PFSK-1 (cell line): ENCODE measurements around the gene IRAK1.

Source experiments
- FOXP2 ChIP-seq: optimal IDR thresholded peaks from 2 replicates; pipeline ENCODE3; 2011; ENCODE audit warnings: borderline replicate concordance, control low read depth, inconsistent platforms; ENCODE audit not compliant: insufficient read depth; ENCODE audit errors: extremely low read length, extremely low read depth
- POLR2AphosphoS5 ChIP-seq: IDR thresholded peaks from 2 replicates; pipeline ENCODE4 v1.6.1; 2012; ENCODE audit warnings: low read depth, mild to moderate bottlenecking, control low read depth, low read length, moderate library complexity
- SIN3A ChIP-seq: IDR thresholded peaks from 2 replicates; pipeline ENCODE4 v1.6.1; 2012; ENCODE audit warnings: mild to moderate bottlenecking, low read length, moderate library complexity, borderline replicate concordance; ENCODE audit not compliant: insufficient read depth
- TAF1 ChIP-seq: IDR thresholded peaks from 2 replicates; pipeline ENCODE4 v1.6.1; 2012; ENCODE audit warnings: low read length, control low read depth, borderline replicate concordance; ENCODE audit not compliant: insufficient read depth
- TF ChIP-seq, protein P1 (sequence below), 2 experiments: IDR thresholded peaks; 2 replicates each; pipeline versions ENCODE4 v1.6.1 to v1.8.0; 2011 to 2012; ENCODE audit warnings: low read depth in 2 of 2, low read length in 2 of 2, control low read depth in 1 of 2, inconsistent platforms in 1 of 2, mild to moderate bottlenecking in 1 of 2, moderate library complexity in 1 of 2; ENCODE audit not compliant: insufficient read depth in 1 of 2

GRCh38 chrX:153989973-153990655, 29.6 kb downstream of the IRAK1 start:
- no peak for TF ChIP-seq FOXP2
- TF ChIP-seq, protein P1, sequence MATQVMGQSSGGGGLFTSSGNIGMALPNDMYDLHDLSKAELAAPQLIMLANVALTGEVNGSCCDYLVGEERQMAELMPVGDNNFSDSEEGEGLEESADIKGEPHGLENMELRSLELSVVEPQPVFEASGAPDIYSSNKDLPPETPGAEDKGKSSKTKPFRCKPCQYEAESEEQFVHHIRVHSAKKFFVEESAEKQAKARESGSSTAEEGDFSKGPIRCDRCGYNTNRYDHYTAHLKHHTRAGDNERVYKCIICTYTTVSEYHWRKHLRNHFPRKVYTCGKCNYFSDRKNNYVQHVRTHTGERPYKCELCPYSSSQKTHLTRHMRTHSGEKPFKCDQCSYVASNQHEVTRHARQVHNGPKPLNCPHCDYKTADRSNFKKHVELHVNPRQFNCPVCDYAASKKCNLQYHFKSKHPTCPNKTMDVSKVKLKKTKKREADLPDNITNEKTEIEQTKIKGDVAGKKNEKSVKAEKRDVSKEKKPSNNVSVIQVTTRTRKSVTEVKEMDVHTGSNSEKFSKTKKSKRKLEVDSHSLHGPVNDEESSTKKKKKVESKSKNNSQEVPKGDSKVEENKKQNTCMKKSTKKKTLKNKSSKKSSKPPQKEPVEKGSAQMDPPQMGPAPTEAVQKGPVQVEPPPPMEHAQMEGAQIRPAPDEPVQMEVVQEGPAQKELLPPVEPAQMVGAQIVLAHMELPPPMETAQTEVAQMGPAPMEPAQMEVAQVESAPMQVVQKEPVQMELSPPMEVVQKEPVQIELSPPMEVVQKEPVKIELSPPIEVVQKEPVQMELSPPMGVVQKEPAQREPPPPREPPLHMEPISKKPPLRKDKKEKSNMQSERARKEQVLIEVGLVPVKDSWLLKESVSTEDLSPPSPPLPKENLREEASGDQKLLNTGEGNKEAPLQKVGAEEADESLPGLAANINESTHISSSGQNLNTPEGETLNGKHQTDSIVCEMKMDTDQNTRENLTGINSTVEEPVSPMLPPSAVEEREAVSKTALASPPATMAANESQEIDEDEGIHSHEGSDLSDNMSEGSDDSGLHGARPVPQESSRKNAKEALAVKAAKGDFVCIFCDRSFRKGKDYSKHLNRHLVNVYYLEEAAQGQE (IDR thresholded peaks at IDR 0.05; ENCODE audit: insufficient read depth in 1 of 2, low read depth in 2 of 2, low read length in 2 of 2): no peak
- TF ChIP-seq POLR2AphosphoS5: no peak
- TF ChIP-seq SIN3A: no peak
- no peak for TF ChIP-seq TAF1
